Right lobe of liver (tissue), 6 donors: Measurements from ENCODE around the gene NUDT6. TPM values are rescaled to one million over a fixed set of nuclear protein-coding genes. Genes with fewer than 3 reads are reported as not detected.

Experiments used
- ATAC-seq, 4 donors: fragments of 200-7000 bp; cut with Tn5 transposase; one replicate each; pipeline ENCODE4 v1.9.1; 2020; ENCODE audit warnings: mild to moderate bottlenecking in 4 of 4, moderate library complexity in 4 of 4
- DNase-seq, 3 donors: peaks; one replicate each; pipeline ENCODE4 v3.0.0-alpha.2; 2020
- H3K27ac ChIP-seq, 3 donors: fragments of 200-600 bp; one replicate each; pipeline ENCODE4 v1.8.0; 2022
- H3K27me3 ChIP-seq, 2 donors: fragments of 200-600 bp; one replicate each; pipeline ENCODE4 v1.8.0; 2022
- H3K36me3 ChIP-seq, 4 donors: fragments of 200-600 bp; sonication (generic) in 1 of 4; one replicate each; pipeline versions ENCODE4 v1.5.1 to v1.8.0; 2017 to 2022; ENCODE audit warnings: control low read depth in 1 of 4
- H3K4me1 ChIP-seq, 4 donors: fragments of 200-600 bp; sonication (generic) in 1 of 4; one replicate each; pipeline versions ENCODE4 v1.5.1 to v1.8.0; 2017 to 2022; ENCODE audit warnings: control low read depth in 1 of 4
- H3K4me3 ChIP-seq, 3 donors: fragments of 200-600 bp; one replicate each; pipeline ENCODE4 v1.8.0; 2022
- H3K9me3 ChIP-seq, 4 donors: fragments of 200-600 bp; sonication (generic) in 1 of 4; one replicate each; pipeline versions ENCODE4 v1.5.1 to v1.8.0; 2017 to 2022; ENCODE audit warnings: control low read depth in 1 of 4
- CTCF ChIP-seq, 4 donors: fragments of 200-600 bp in 3 of 4; fragments of 450-650 bp in 1 of 4; IDR thresholded peaks; one replicate each; pipeline versions ENCODE4 v1.5.1 to v1.8.0; 2016 to 2022; ENCODE audit warnings: antibody characterized with exemption in 4 of 4, mild to moderate bottlenecking in 2 of 4
- POLR2A ChIP-seq: fragments of 450-650 bp; IDR thresholded peaks from one replicate; pipeline ENCODE4 v1.6.1; 2017; ENCODE audit warnings: antibody characterized with exemption, mild to moderate bottlenecking
- WGBS: methylation state at CpG from one replicate; pipeline ENCODE4 v1.1.6; 2018; ENCODE audit warnings: low coverage, low lambda C conversion rate; ENCODE audit not compliant: insufficient coverage; ENCODE audit errors: missing lambda C conversion rate; 5-methylcytosine and 5-hydroxymethylcytosine counted together
- intact Hi-C, 2 donors: fragments of 100-400 bp; cut with DNase I; formaldehyde crosslinking; loops; one replicate each; pipeline versions ENCODE4 v1.11.2 to v1.14.1; 2022
- total RNA-seq, 6 experiments: library from RNA; depleted of rRNA in 2 of 6; stranded (reverse); fragments of >200 nt in 2 of 6; fragmentation: NEBNext Ultra II Directional in 3 of 6; extraction: Animal tissue kit (Norgen Biotek cat#: 25700) in 3 of 6; gene quantifications; one replicate each; pipeline versions ENCODE4 v1.1.0 to v1.2.4, GENCODE V29; 2016 to 2023
- donor health status: DM: no; HTN: yes; CAD: no.
- donor health status: DM: no; HTN: no; CAD: no.
- donor health status: DM: no; HTN: no; CAD: no.
- donor health status: DM: no; HTN: yes; CAD: no.
- donor health status: DM: no; HTN: yes; CAD: no.

The NUDT6 gene
- total RNA-seq, 6 experiments from 2014 or later, result 8.0 to 20.5 (median 17.1) TPM

GRCh38 chr4:122914292-122914904 lies 8.0 kb downstream of the NUDT6 start:
- ATAC-seq, result peak; percentile 75 to 91 (median 85)
- peaks cover 0 to 28% (median 0%) of the 10 kb centered on the region in 4 donors for H3K4me1 ChIP-seq
- no peak overlapping the region for H3K4me3 ChIP-seq
- H3K27me3 ChIP-seq, result no peaks in the 10 kb centered on the region
- H3K27ac ChIP-seq, result no peak overlapping the region
- peaks cover 0 to 7% (median 0%) of the 10 kb centered on the region in 4 donors for H3K36me3 ChIP-seq
- no peak for DNase-seq
- intact Hi-C loops, result no loop called here
- no peaks in the 10 kb centered on the region for H3K9me3 ChIP-seq
- TF ChIP-seq POLR2A (no peak), CTCF (IDR thresholded peaks at IDR 0.05) (peak in 3 of 4 donors; percentile 43 to 53 (median 46))
- 31% methylated on average over 4 of the region's 4 CpGs for WGBS

DNA sequence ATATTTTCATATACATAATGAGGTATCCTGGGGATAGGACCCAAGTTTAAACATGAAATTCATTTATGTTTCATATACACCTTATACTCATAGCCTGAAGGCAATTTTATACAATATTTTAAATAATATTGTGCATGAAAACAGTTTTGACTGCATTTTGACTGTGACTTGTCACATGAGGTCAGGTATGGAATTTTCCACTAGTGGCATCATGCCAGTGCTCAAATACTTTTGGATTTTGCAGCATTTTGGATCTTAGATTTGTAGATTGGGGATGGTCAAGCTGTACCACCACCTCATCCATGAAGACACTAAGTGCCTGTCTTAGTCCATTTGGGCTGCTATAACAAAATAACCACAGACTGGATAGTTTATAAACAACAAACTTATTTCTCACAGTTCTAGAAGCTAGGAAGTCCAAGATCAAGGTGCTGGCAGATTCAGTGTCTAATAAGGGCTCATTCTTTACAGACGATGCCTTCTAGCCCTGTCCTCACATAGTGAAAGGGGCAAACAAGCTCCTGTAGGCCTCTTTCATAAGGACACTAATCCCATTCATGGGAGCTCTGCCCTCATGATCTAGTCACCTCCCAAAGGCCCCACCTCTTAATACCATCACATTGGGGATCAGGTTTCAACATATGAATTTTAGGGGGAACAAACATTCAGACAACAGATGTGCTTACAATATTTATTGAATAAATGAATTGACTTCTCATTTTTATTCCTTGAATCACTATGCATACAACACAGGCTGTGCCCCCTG lies 9.4 kb downstream of the NUDT6 start:
- Histone ChIP-seq H3K4me3 (no peak overlapping the region), H3K36me3 (peaks cover 0 to 7% (median 0%) of the 10 kb centered on the region in 4 donors), H3K4me1 (peaks cover 0 to 30% (median 0%) of the 10 kb centered on the region in 4 donors), H3K27ac (no peak overlapping the region), H3K27me3 (no peaks in the 10 kb centered on the region), H3K9me3 (no peaks in the 10 kb centered on the region)
- TF ChIP-seq CTCF (IDR thresholded peaks at IDR 0.05) (no peak), POLR2A (no peak)
- ATAC-seq, result no peak
- no CpG with 5 or more reads among the region's 1 CpG for WGBS
- DNase-seq, result no peak
- intact Hi-C loops, result no loop called here

- ATAC-seq, result peak in 3 of 4 donors; percentile 49 to 68 (median 62)
- Histone ChIP-seq H3K27ac (peak overlapping the region in 2 of 3 donors; percentile 8 to 47), H3K9me3 (no peaks in the 10 kb centered on the region), H3K27me3 (no peaks in the 10 kb centered on the region), H3K4me3 (no peak overlapping the region), H3K4me1 (peaks cover 0 to 30% (median 0%) of the 10 kb centered on the region in 4 donors), H3K36me3 (peaks cover 0 to 7% (median 0%) of the 10 kb centered on the region in 4 donors)
- intact Hi-C loops, result no loop called here
- TF ChIP-seq CTCF (IDR thresholded peaks at IDR 0.05), result no peak
- TF ChIP-seq POLR2A, result no peak
- WGBS, result 33% methylated on average over 1 of the region's 1 CpG
- DNase-seq, result no peak
Observed at GRCh38 chr4:122911588-122911987, 10.8 kb downstream of the NUDT6 start.

DNA sequence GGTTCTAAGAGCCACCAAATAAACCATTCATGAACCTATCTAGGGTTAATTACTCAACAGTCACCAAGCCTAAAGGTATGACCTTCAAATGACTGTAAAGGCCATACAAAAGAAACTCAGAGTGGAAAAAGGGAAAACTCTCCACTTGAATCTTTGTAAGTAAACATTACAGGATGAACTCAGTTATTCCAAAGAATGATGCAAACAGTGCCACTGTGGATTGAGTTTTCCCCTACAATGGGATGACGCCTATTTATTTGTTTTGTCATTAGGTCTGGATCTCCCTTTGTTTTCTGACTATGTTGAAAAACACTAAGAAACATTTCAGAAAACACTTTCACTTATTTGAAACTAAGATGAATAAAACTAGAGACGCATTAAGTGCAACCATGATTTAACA lies 12.7 kb downstream of the NUDT6 start:
- TF ChIP-seq POLR2A (no peak), CTCF (IDR thresholded peaks at IDR 0.05) (no peak)
- Histone ChIP-seq H3K4me3 (no peak overlapping the region), H3K27me3 (no peaks in the 10 kb centered on the region), H3K4me1 (peaks cover 0 to 30% (median 0%) of the 10 kb centered on the region in 4 donors), H3K27ac (peak overlapping the region in 1 of 3 donors; percentile 58), H3K36me3 (no peaks in the 10 kb centered on the region), H3K9me3 (no peaks in the 10 kb centered on the region)
- intact Hi-C loops, result no loop called here
- WGBS, result 64% methylated on average over 2 of the region's 2 CpGs
- ATAC-seq, result peak in 3 of 4 donors; percentile 34 to 79 (median 71)
- DNase-seq, result no peak
